ENCODE measurements around the gene TRIOBP. TPM values are rescaled to one million over a fixed set of nuclear protein-coding genes. Genes with fewer than 3 reads are reported as not detected.
A peak's percentile ranks its signal among the peaks of the same experiment; 100 is the strongest.
"Not testable (repeated sequence)": the region's sequence is repeated elsewhere in the genome, so short reads cannot be mapped to it uniquely, and the experiment has no call there.

TRIOBP gene
- total RNA-seq (2014; rRNA removed; shearing (Covaris generic)), result 41.4 and 43.4 TPM in 2 replicates

GRCh38 chr22:37696657-37697537, at the start of gene TRIOBP:
TRIOBP (plus strand) TSS chr22:37697048; CDS start chr22:37701366, 4,318 bp downstream.
- DNase-seq (ENCODE audit: low spot score), result peak; percentile 86

- DNase-seq (ENCODE audit: low spot score), result no peak
Observed at GRCh38 chr22:37647317-37647716, 49.5 kb upstream of the TRIOBP start.

- DNase-seq (ENCODE audit: low spot score), result peak; percentile 72
Observed at GRCh38 chr22:37647928-37648327, 48.9 kb upstream of the TRIOBP start.

GRCh38 chr22:37650463-37651136, 46.2 kb upstream of the TRIOBP start:
- no peak for DNase-seq (ENCODE audit: low spot score)

- no peak for DNase-seq (ENCODE audit: low spot score)
Observed at GRCh38 chr22:37654563-37655251, 42.1 kb upstream of the TRIOBP start.

- no peak for DNase-seq (ENCODE audit: low spot score)
Observed at GRCh38 chr22:37655252-37655563, 41.6 kb upstream of the TRIOBP start.

GRCh38 chr22:37656583-37656982, 40.3 kb upstream of the TRIOBP start:
- DNase-seq (ENCODE audit: low spot score), result not testable (repeated sequence)

GRCh38 chr22:37657590-37658132, 39.2 kb upstream of the TRIOBP start:
- peak; percentile 18 for DNase-seq (ENCODE audit: low spot score)

- peak; percentile 98 for DNase-seq (ENCODE audit: low spot score)
Observed at GRCh38 chr22:37658133-37659065, 38.4 kb upstream of the TRIOBP start, which contains the start of gene PDXP. PDXP (plus strand) TSS chr22:37658723; CDS start chr22:37658783, 60 bp downstream.

- no peak for DNase-seq (ENCODE audit: low spot score)
Observed at GRCh38 chr22:37659066-37659896, 37.6 kb upstream of the TRIOBP start.

- no peak for DNase-seq (ENCODE audit: low spot score)
Observed at GRCh38 chr22:37659897-37660708, 36.7 kb upstream of the TRIOBP start.

- no peak for DNase-seq (ENCODE audit: low spot score)
Observed at GRCh38 chr22:37660709-37661045, 36.2 kb upstream of the TRIOBP start.

GRCh38 chr22:37661160-37661924, 35.5 kb upstream of the TRIOBP start:
- no peak for DNase-seq (ENCODE audit: low spot score)

GRCh38 chr22:37662039-37662438, 34.8 kb upstream of the TRIOBP start:
- no peak for DNase-seq (ENCODE audit: low spot score)

GRCh38 chr22:37663521-37664140, 33.2 kb upstream of the TRIOBP start:
- no peak for DNase-seq (ENCODE audit: low spot score)

- DNase-seq (ENCODE audit: low spot score), result no peak
Observed at GRCh38 chr22:37664249-37665101, 32.4 kb upstream of the TRIOBP start.

- no peak for DNase-seq (ENCODE audit: low spot score)
Observed at GRCh38 chr22:37665487-37665886, 31.4 kb upstream of the TRIOBP start.

All from A172 (cell line).